RPMI8226 (cell line): ENCODE results near the gene ACKR2.
"Not testable (repeated sequence)": the region's sequence is repeated elsewhere in the genome, so short reads cannot be mapped to it uniquely, and the experiment has no call there.

Experiments
- DNase-seq: peaks from one replicate; pipeline ENCODE4 v3.0.0-alpha.2; 2015

Gene ACKR2

GRCh38 chr3:42864321-42864950 lies 55.2 kb downstream of the ACKR2 start:
- no peak for DNase-seq

GRCh38 chr3:42865256-42865655 lies 56.0 kb downstream of the ACKR2 start:
- DNase-seq = no peak

- no peak for DNase-seq
These were observed 57.9 kb downstream of the ACKR2 start for GRCh38 chr3:42867138-42867537.

GRCh38 chr3:42868841-42869240 lies 59.6 kb downstream of the ACKR2 start:
- DNase-seq = no peak

GRCh38 chr3:42871592-42872196 lies 62.4 kb downstream of the ACKR2 start:
- no peak for DNase-seq

- DNase-seq = no peak
These were observed 63.5 kb downstream of the ACKR2 start for GRCh38 chr3:42872718-42873117.

- DNase-seq = no peak
These were observed 64.2 kb downstream of the ACKR2 start for GRCh38 chr3:42873221-42873982.

GRCh38 chr3:42874749-42875148 lies 65.5 kb downstream of the ACKR2 start:
- DNase-seq = no peak

- DNase-seq = no peak
These were observed 66.3 kb downstream of the ACKR2 start, which contains the start of gene CYP8B1 for GRCh38 chr3:42875325-42876151. Gene CYP8B1, minus strand, starts transcription at chr3:42875879. Its CDS starts 63 bp downstream, at chr3:42875816.

GRCh38 chr3:42876401-42876800 lies 67.2 kb downstream of the ACKR2 start:
- no peak for DNase-seq

GRCh38 chr3:42876940-42877720 lies 67.9 kb downstream of the ACKR2 start:
- DNase-seq = no peak

GRCh38 chr3:42877881-42878280 lies 68.6 kb downstream of the ACKR2 start:
- no peak for DNase-seq

GRCh38 chr3:42880183-42880582 lies 70.9 kb downstream of the ACKR2 start:
- DNase-seq = no peak

- peak; percentile 82 for DNase-seq
These were observed 71.6 kb downstream of the ACKR2 start for GRCh38 chr3:42880601-42881451.

- DNase-seq = not testable (repeated sequence)
These were observed 74.1 kb downstream of the ACKR2 start for GRCh38 chr3:42883251-42883930.

GRCh38 chr3:42884324-42884723 lies 75.1 kb downstream of the ACKR2 start:
- peak; percentile 21 for DNase-seq

- DNase-seq = no peak
These were observed 77.1 kb downstream of the ACKR2 start for GRCh38 chr3:42886294-42886822.

GRCh38 chr3:42887084-42887483 lies 77.8 kb downstream of the ACKR2 start:
- DNase-seq = no peak

- DNase-seq = no peak
These were observed 81.8 kb downstream of the ACKR2 start for GRCh38 chr3:42891042-42891441.

- no peak for DNase-seq
These were observed 82.9 kb downstream of the ACKR2 start for GRCh38 chr3:42892169-42892568.
